B cell (primary cell): ENCODE results near the gene GRK5. TPM values are rescaled to one million over a fixed set of nuclear protein-coding genes. Genes with fewer than 3 reads are reported as not detected.

Source experiments
- ATAC-seq: fragments of 200-7000 bp; cut with Tn5 transposase; one replicate; pipeline ENCODE4 v1.10.0; 2021; ENCODE audit warnings: low read depth, mild to moderate bottlenecking, moderate number of reproducible peaks, moderate library complexity
- CTCF ChIA-PET: fragments of 350-600 bp; sonication (Branson Sonifier 250); formaldehyde crosslinking; loops from one replicate; lab custom pipeline; 2021; ENCODE audit warnings: antibody characterized with exemption, inconsistent platforms; lab: Charles Lee
- POLR2A ChIA-PET: fragments of 350-600 bp; sonication (Branson Sonifier 250); formaldehyde crosslinking; loops from one replicate; lab custom pipeline; 2021; ENCODE audit warnings: antibody characterized with exemption; lab: Charles Lee
- DNase-seq: peaks from one replicate; pipeline ENCODE4 v3.0.0; 2013
- H2AFZ ChIP-seq: 2 replicates; pipeline ENCODE4 v1.6.1; 2012; ENCODE audit warnings: mild to moderate bottlenecking, low read depth, low read length; ENCODE audit not compliant: insufficient read depth, poor library complexity, severe bottlenecking
- H3K27ac ChIP-seq, 2 donors: 1 replicate in 1 of 2; 2 replicates in 1 of 2; pipeline ENCODE4 v1.5.1; 2012 to 2013; ENCODE audit warnings: low read length in 2 of 2, mild to moderate bottlenecking in 2 of 2, moderate library complexity in 1 of 2
- H3K27me3 ChIP-seq, 4 experiments: fragments of 200-600 bp in 1 of 4; sonication (generic) in 1 of 4; replicated peaks in 1 of 4; 1 replicate in 2 of 4; 2 replicates in 2 of 4; pipeline versions ENCODE4 v1.6.1 to v1.7.0; 2013 to 2016; ENCODE audit warnings: low read length in 3 of 4, mild to moderate bottlenecking in 2 of 4, mixed read lengths in 1 of 4, moderate library complexity in 1 of 4; ENCODE audit not compliant: insufficient read depth in 4 of 4, control insufficient read depth in 3 of 4; ENCODE audit errors: control extremely low read depth in 1 of 4
- H3K36me3 ChIP-seq, 2 experiments: replicated peaks in 1 of 2; 1 replicate in 1 of 2; 2 replicates in 1 of 2; pipeline versions ENCODE4 v1.6.1 to v1.7.1; 2013; ENCODE audit warnings: low read length in 1 of 2; ENCODE audit not compliant: insufficient read depth in 2 of 2, control insufficient read depth in 1 of 2; ENCODE audit errors: control extremely low read depth in 1 of 2, extremely low read depth in 1 of 2
- H3K4me1 ChIP-seq, 2 donors: fragments of 200-600 bp in 1 of 2; sonication (generic) in 1 of 2; 1 replicate in 1 of 2; 2 replicates in 1 of 2; pipeline versions ENCODE4 v1.5.1 to v1.6.1; 2013 to 2017; ENCODE audit warnings: low read length in 2 of 2; ENCODE audit not compliant: control insufficient read depth in 2 of 2, insufficient read depth in 2 of 2
- H3K4me2 ChIP-seq: replicated peaks from 2 replicates; pipeline ENCODE3; 2012; ENCODE audit warnings: mild to moderate bottlenecking, low read depth, low read length; ENCODE audit not compliant: poor library complexity, severe bottlenecking
- H3K4me3 ChIP-seq, 5 experiments: fragments of 200-600 bp in 1 of 5; sonication (generic) in 1 of 5; 1 replicate in 3 of 5; 2 replicates in 2 of 5; pipeline versions ENCODE4 v1.5.1 to v1.7.0; 2011 to 2016; ENCODE audit warnings: low read length in 4 of 5, mild to moderate bottlenecking in 4 of 5, low read depth in 2 of 5, control low read depth in 1 of 5, moderate library complexity in 1 of 5; ENCODE audit not compliant: insufficient read depth in 1 of 5; ENCODE audit errors: control extremely low read depth in 1 of 5, extremely low read depth in 1 of 5
- H3K79me2 ChIP-seq: fragments of 200-600 bp; sonication (generic); one replicate; pipeline ENCODE4 v1.6.0; 2016; ENCODE audit warnings: low read length; ENCODE audit not compliant: control insufficient read depth, insufficient read depth
- H3K9ac ChIP-seq: fragments of 200-600 bp; sonication (generic); 2 replicates; pipeline ENCODE4 v1.6.1; 2017; ENCODE audit warnings: mild to moderate bottlenecking, low read length, moderate library complexity
- H3K9me3 ChIP-seq, 3 donors: one replicate each; pipeline versions ENCODE4 v1.6.1 to v1.7.1; 2013; ENCODE audit warnings: low read length in 2 of 3; ENCODE audit not compliant: control insufficient read depth in 2 of 3, insufficient read depth in 1 of 3; ENCODE audit errors: control extremely low read depth in 1 of 3
- H4K20me1 ChIP-seq: 2 replicates; pipeline ENCODE4 v1.6.0; 2012; ENCODE audit warnings: mild to moderate bottlenecking, low read length; ENCODE audit not compliant: insufficient read depth, control insufficient read depth, poor library complexity, severe bottlenecking
- H3K27ac Mint-ChIP-seq: one replicate; pipeline ENCODE4 v1.8.0; 2021; ENCODE audit warnings: mixed read lengths
- H3K27me3 Mint-ChIP-seq: one replicate; pipeline ENCODE4 v1.8.0; 2021; ENCODE audit warnings: mixed read lengths
- H3K4me1 Mint-ChIP-seq: one replicate; pipeline ENCODE4 v1.8.0; 2021; ENCODE audit warnings: mixed read lengths
- H3K4me3 Mint-ChIP-seq: one replicate; pipeline ENCODE4 v1.8.0; 2021; ENCODE audit warnings: mixed read lengths
- H3K9me3 Mint-ChIP-seq: one replicate; pipeline ENCODE4 v1.8.0; 2022; ENCODE audit warnings: mixed read lengths; ENCODE audit not compliant: insufficient read depth
- CTCF ChIP-seq: fragments of 200-600 bp; IDR thresholded peaks from one replicate; pipeline ENCODE4 v1.8.0; 2022; ENCODE audit warnings: antibody characterized with exemption, mild to moderate bottlenecking
- EZH2 ChIP-seq: IDR thresholded peaks from 2 replicates; pipeline ENCODE4 v1.6.1; 2012; ENCODE audit warnings: borderline replicate concordance, low read depth, mild to moderate bottlenecking, moderate library complexity, low read length; ENCODE audit not compliant: insufficient read depth, poor library complexity, severe bottlenecking
- WGBS: methylation state at CpG from one replicate; pipeline ENCODE4 v1.1.5; 2013; ENCODE audit warnings: missing lambda C conversion rate; ENCODE audit not compliant: insufficient coverage; 5-methylcytosine and 5-hydroxymethylcytosine counted together
- intact Hi-C: fragments of 100-400 bp; cut with micrococcal nuclease; formaldehyde crosslinking; loops from one replicate; pipeline ENCODE4 v1.10.0; 2022
- polyA plus RNA-seq: library from polyadenylated mRNA; depleted of rRNA; stranded (reverse); fragments of >200 nt; gene quantifications from 2 replicates; pipeline ENCODE4 v1.2.3, GENCODE V29; 2012
- total RNA-seq, 2 donors: library from RNA; stranded (reverse); fragments of 120-200 nt in 1 of 2; gene quantifications; 1 replicate in 1 of 2; 2 replicates in 1 of 2; pipeline versions ENCODE4 v1.2.3 to v1.2.4, GENCODE V29; 2013 to 2022

GRK5 gene
- total and polyA plus RNA-seq, 2 donors (not counting 1 experiment from before 2014, with no cell fraction given), result 21.9 to 54.8 TPM

- Histone ChIP-seq H3K27me3 (no peaks in the 10 kb centered on the region), H3K27ac (no peak overlapping the region), H2AFZ (no peak overlapping the region), H3K9me3 (no peaks in the 10 kb centered on the region), H3K36me3 (peaks cover 0 to 47% of the 10 kb centered on the region in 2 experiments), H3K79me2 (peaks cover 3% of the 10 kb centered on the region), H4K20me1 (peaks cover 8% of the 10 kb centered on the region), H3K4me1 (peaks cover 15 to 20% of the 10 kb centered on the region in 2 donors), H3K9ac (no peak overlapping the region), H3K4me2 (no peak overlapping the region), H3K4me3 (no peak overlapping the region)
- DNase-seq (no peak), ATAC-seq (no peak)
- ChIA-PET POLR2A (no interaction called here), CTCF (interaction anchor here (0.8 to 1.5 kb wide), 2 partner anchors 39 to 252 kb away, joined by 3 read pairs; no protein-coding TSS in a partner anchor)
- H3K27ac Mint-ChIP-seq, result no peak overlapping the region
- no peaks in the 10 kb centered on the region for H3K9me3 Mint-ChIP-seq
- WGBS, result 98% methylated on average over 7 of the region's 16 CpGs
- no peaks in the 10 kb centered on the region for H3K27me3 Mint-ChIP-seq
- H3K4me3 Mint-ChIP-seq, result no peak overlapping the region
- no peak for TF ChIP-seq EZH2
- TF ChIP-seq CTCF, result no peak
- intact Hi-C loops, result no loop called here
- peaks cover 24% of the 10 kb centered on the region for H3K4me1 Mint-ChIP-seq
Observed at GRCh38 chr10:119450606-119451299, 243.4 kb downstream of the GRK5 start.

DNA sequence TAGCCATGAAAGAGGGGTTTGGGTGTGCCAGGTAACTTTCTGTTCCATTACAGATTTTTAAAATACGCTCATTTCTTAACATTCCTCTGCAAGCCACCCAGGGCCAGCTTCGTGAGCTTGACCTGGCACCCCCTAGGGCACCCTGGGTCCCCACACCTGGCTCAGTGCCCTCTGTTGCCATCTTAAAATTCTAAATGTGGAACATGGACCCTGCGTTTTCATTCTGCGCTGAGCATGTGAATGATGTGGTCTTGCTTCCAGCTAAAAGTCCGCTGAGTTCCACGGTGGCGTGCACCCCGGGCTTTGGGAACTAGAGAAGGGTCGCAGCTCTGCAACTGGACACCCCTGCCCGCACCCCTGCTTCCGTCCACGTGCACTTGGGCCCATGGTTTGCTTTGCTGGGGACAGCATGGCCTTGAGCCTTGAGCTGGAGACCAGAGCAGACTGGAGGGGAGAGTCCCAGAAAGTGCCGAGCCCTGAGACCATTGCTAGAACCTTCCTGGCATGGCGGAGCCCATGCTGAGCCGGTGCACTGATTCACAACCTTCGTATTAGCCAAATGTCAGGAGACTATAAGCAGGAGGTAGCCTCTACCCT, 244.0 kb downstream of the GRK5 start:
- no peaks in the 10 kb centered on the region for H3K9me3 Mint-ChIP-seq
- Histone ChIP-seq H3K9ac (no peak overlapping the region), H4K20me1 (peaks cover 5% of the 10 kb centered on the region), H3K27ac (no peak overlapping the region), H3K27me3 (no peaks in the 10 kb centered on the region), H3K79me2 (no peaks in the 10 kb centered on the region), H3K4me3 (no peak overlapping the region), H3K36me3 (peaks cover 0 to 46% of the 10 kb centered on the region in 2 experiments), H3K9me3 (no peaks in the 10 kb centered on the region), H3K4me1 (peaks cover 16 to 25% of the 10 kb centered on the region in 2 donors), H2AFZ (no peak overlapping the region), H3K4me2 (no peak overlapping the region)
- intact Hi-C loops, result no loop called here
- no peak overlapping the region for H3K27ac Mint-ChIP-seq
- peaks cover 25% of the 10 kb centered on the region for H3K4me1 Mint-ChIP-seq
- POLR2A ChIA-PET, result no interaction called here
- TF ChIP-seq EZH2, result no peak
- TF ChIP-seq CTCF, result no peak
- DNase-seq, result no peak
- WGBS, result 94% methylated on average over 16 of the region's 16 CpGs
- H3K27me3 Mint-ChIP-seq, result no peaks in the 10 kb centered on the region
- no peak for ATAC-seq
- no peak overlapping the region for H3K4me3 Mint-ChIP-seq
- CTCF ChIA-PET, result interaction anchor here (0.8 kb wide), 1 partner anchor 38 kb away, joined by 3 read pairs; no protein-coding TSS in a partner anchor
